GM19239 (cell line): ENCODE measurements around the gene CDH13.

Experiments used
- DNase-seq: peaks from one replicate; pipeline ENCODE4 v3.0.0; 2011; ENCODE audit warnings: low spot score; ENCODE audit not compliant: insufficient read length
- FAIRE-seq: peaks from 2 replicates; lab custom pipeline; 2011; peaks lifted over from hg19 to GRCh38; lab: Jason Lieb, UNC

CDH13 gene

DNA sequence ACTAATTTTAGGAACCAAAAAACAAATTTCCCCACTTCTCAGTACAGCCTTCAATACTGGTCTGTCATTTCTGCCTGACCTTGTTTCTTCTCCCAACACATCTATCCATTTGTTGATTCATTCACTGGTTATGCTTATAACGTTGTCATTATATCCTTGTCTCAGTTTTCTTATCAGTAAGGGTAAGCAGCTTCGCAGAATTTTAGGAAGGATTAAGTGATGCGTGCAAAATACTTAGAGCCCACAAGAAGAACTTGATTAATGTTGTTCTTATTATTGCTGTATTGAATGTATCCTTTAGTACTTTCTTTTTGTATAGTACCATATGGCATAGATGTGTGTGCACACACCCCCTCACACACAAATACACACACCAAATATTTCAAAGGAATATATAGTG is 777.5 kb downstream of the CDH13 start:
- DNase-seq, result no peak
- FAIRE-seq, result no peak

DNA sequence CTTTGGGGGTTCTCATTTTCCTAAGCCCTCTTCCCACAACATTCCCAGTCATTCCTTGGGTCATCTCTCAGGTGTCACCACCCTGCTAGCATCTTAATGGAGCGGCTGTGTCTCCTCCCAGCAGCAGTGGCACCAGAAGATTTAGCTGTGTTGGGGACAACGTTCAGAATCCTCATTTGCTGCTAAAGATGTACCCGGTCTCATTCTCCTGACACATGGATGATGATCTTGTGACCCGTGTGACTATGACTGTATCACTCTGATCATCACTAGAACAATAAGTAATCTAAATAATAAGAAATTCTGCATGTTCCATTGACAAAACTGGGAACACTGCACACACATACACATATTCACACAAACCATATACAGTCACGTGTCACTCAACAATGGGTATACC is 781.2 kb downstream of the CDH13 start:
- no peak for FAIRE-seq
- DNase-seq, result no peak

DNA sequence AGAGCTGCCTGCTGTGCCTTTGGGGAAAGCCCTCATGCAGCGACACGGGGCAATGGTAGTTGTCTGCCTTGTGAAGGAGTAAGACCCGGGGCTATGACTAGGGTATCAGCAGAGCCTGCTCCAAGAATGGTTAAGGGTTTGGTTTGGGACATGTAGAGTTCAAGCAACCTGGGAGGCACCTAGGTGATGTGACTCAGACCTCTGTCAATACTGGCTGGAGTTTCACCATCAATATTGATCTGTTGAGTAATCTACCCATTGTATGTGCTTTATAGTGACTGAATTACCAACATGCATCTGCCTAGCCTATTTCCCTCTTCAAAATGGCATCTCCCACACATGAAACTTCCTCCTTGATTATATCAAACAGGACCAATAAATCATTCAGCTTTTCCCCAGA is 782.6 kb downstream of the CDH13 start:
- no peak for FAIRE-seq

DNA sequence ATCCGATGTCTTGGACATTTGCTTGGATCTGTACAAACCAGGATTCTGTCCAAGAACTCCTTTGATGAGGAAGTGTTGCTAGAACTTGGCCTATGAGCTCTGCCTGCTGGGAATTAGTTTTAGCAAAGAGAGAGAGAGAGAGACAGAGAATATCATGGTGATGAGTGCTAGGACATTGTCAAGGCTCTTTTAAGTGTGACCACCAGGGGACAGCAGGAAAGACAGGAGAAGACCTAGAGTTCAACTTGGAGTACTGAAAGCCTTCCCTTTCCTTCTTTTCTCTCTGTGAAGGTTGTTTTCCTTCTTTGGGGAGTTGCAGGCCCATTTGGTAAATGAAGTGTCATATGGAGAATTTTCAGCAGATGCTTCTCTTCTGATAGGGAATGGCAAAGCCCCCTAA is 791.8 kb downstream of the CDH13 start:
- DNase-seq (no peak), FAIRE-seq (no peak)

More for the DNA sequence above, 782.6 kb downstream of the CDH13 start:
- DNase-seq, result no peak

GRCh38 chr16:83420206-83420760 is 793.5 kb downstream of the CDH13 start:
- FAIRE-seq (no peak), DNase-seq (no peak)

DNA sequence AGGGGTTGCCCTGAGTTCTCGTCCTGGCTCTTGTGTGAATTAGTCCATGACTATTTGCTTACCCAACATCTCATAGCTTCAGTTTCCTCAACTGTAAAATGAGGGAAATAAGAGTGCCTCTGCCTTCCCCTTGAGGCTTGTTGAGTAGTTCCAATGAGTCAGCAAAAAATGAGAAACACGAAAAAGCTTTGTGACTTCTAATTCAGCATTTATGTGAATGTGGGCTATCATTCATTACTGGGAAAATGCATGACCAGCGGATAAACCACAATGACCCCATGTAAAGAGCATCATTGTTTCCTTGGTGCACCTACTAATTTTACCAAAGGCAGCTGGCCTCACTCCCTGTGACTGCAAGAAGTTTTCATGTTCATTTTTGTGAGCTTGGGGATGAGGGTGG is 806.4 kb downstream of the CDH13 start:
- FAIRE-seq (no peak), DNase-seq (no peak)

GRCh38 chr16:83437036-83437435 is 810.3 kb downstream of the CDH13 start:
- FAIRE-seq, result no peak

DNA sequence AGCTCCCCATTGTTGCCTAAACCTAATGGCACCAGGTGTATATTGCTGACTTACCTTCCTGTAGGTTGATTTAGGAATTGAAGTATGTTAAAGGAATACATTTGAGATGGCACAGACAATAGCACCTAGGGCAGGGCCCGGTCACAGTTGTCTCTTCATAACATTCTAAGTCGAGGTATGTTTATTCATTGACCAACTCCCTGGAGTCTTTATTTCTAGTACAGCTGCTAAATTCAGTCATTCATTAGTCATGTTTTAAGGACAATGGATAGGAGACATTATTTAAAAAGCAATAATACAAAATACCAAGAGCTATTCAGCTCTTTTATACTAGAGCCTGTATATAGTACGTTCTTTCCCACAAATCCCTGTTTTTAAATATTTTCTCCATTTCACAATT is 811.6 kb downstream of the CDH13 start:
- FAIRE-seq (no peak), DNase-seq (no peak)

More at GRCh38 chr16:83437036-83437435, 810.3 kb downstream of the CDH13 start:
- DNase-seq, result no peak

DNA sequence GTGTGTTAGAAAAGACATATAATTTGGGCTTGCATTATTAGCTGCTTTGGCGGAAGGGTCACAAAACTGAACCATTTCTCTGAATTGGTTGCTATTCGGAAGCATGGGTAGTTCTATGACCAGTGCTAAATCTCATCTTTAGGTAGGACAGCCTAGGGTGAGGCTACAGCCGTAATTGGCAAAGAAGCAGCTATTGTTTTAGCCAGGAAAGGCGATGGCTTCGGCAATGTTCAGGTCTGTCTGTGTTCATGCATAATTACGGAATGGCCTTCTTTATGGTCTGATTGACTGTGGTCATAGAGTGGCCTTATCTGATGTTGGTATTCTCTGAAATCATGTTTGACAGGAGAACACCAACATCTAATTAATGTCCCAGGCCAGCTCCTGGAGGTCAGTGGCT is 812.6 kb downstream of the CDH13 start:
- no peak for FAIRE-seq
- no peak for DNase-seq

GRCh38 chr16:83441517-83441916 is 814.7 kb downstream of the CDH13 start:
- DNase-seq (no peak), FAIRE-seq (no peak)

- DNase-seq, result no peak
- no peak for FAIRE-seq
Measured at GRCh38 chr16:83443972-83444371, 817.2 kb downstream of the CDH13 start.

DNA sequence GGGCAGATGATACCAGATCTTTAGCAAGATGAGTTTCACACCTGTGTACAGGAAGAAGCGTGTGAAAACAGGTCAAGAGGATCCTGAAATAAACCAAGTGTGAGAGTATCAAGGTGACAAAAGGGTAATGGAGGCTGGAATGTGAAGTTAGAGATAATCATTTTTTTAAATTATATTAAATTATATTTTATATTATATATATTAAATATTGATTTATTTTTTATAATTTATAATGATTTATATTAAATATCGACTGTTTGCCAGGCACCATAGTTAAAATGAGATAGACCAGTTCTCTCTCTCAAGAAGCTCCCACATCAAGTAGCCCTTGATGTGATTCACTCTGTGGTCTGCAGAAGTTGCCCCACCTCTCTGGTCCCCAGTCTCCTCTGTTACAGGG is 820.8 kb downstream of the CDH13 start:
- FAIRE-seq (no peak), DNase-seq (no peak)

DNA sequence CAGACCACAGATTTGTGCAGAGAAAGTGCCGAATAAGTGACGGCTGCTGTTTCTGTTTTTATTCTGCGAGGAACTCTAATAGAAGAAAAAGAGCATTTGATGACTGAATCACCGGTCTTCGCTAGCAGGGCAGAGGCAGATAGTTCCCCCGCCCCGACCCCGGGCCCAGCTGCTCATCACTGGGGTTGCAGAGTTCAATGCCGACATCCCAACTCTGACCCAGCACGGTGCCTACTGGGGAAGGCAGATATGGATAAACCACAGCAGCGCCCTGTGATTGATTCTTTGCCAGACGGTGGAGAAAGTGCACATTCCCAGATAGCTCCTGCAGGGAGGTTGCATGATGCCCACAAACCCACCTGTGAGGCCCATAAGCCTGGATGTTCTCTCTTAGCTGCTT is 823.1 kb downstream of the CDH13 start:
- no peak for DNase-seq
- no peak for FAIRE-seq

DNA sequence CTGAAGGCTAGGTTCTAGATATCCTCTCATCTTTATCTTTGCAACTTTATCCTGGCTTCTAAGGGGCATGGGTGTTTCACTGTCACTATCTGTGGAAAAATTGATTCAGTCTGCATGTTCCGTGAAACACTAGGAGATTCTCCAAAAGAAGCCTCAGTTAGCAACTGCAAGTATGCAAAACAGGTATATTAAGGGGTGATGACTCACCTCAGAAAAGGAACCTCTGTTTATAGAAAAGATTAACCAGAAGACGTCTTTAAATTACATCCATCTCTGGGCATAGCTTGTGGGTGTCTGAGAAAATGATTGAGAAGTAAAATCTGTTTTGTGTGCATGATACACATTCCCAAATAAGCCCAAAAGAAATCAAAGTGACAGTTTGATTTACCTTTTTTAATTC is 827.2 kb downstream of the CDH13 start:
- DNase-seq (no peak), FAIRE-seq (peak; percentile 77)

- FAIRE-seq (no peak), DNase-seq (no peak)
Measured at GRCh38 chr16:83455716-83456115, 828.9 kb downstream of the CDH13 start.

DNA sequence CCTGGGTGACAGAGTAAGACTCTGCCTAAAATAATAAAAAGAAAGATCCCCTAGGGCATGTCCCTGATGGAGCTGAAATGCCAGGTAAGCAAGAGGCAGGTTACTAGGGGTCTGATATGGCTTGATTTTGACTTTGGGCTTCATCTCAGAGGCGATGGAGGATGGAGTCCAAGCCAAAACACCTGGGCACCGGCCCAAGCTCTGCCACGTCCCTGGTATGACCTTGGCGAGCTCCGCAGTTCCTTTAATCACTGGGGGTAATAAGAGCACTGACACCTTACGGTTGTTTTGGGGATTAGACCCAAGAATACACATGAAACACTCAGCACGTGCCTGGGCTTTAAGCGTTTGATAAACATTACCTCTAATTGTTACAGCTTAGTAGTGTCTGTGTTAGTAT is 830.2 kb downstream of the CDH13 start:
- FAIRE-seq, result no peak
- no peak for DNase-seq

GRCh38 chr16:83458612-83459011 is 831.8 kb downstream of the CDH13 start:
- FAIRE-seq, result peak; percentile 92
- peak; percentile 38 for DNase-seq

DNA sequence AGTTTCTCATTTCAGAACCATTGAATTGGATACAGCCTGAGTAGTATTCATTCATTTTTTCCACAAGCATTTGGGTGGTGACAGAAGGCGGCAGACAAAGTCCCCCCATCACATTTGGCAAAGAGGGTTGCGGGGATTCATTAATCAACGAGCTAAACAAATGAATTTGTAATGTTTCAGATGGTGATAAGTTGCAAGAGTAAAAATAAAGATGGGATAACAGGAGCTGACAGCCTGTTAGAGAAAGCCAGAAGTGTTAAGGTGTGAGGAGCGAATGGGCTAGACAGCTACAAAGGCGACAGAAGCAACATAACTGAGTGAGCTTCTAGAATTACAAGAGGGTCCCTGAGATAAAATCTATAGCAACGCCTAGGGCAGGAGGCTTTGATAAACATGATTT is 838.2 kb downstream of the CDH13 start:
- no peak for DNase-seq
- no peak for FAIRE-seq

- DNase-seq, result no peak
Measured at GRCh38 chr16:83470416-83470815, 843.6 kb downstream of the CDH13 start.

GRCh38 chr16:83472776-83473501 is 846.2 kb downstream of the CDH13 start:
- FAIRE-seq, result no peak
- no peak for DNase-seq

More at GRCh38 chr16:83470416-83470815, 843.6 kb downstream of the CDH13 start:
- no peak for FAIRE-seq

DNA sequence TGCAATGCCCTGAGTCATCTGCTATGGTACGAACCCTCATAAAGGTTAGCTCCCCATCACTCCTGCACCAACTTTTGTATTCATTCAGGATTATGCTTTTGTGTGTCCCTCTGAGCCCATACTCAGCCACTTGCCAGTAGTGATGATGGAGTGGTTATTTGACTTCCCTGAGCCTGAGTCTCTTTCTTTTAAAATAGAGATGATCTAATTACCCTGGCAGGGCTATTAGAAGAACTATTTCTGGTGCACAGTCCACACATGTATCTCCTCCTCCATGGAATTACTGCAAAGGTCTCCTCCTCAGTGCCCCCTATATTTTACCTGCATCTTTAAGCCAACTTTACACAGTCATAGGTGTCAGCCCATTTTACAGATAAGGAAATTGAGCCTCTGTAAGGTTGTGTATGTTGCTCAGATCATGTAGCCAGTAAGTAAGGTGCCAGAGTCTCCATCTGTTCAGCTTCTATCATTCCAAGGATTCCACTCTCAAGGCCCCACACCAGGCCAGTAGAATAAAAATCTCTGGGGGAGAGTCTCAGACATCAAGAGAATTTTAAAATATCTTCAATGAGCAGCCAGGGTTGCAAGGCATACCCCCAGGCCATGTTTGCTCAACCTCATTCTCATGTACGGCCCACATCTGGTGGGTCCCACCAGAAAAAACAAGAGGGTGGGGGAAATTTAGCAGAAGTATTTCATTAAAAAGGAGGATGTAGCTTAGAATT is 847.3 kb downstream of the CDH13 start:
- FAIRE-seq, result no peak
- DNase-seq, result no peak
